ACC112 (cell line): Measurements from ENCODE around the gene GDPD3.

Experiments
- H2AFZ ChIP-seq: fragments of 200-600 bp; sonication (generic); one replicate; pipeline ENCODE4 v1.6.0; 2017; ENCODE audit warnings: antibody characterized with exemption, low read length; ENCODE audit not compliant: unreplicated experiment
- H3K27ac ChIP-seq: fragments of 200-600 bp; sonication (generic); 2 replicates; pipeline ENCODE4 v1.5.1; 2014; ENCODE audit warnings: low read depth, mild to moderate bottlenecking, antibody characterized with exemption, low read length, moderate library complexity
- H3K27me3 ChIP-seq: fragments of 200-600 bp; sonication (generic); 2 replicates; pipeline ENCODE4 v1.6.1; 2014; ENCODE audit warnings: mild to moderate bottlenecking, antibody characterized with exemption, low read length, moderate library complexity, mixed read lengths; ENCODE audit not compliant: insufficient read depth
- H3K36me3 ChIP-seq: fragments of 200-600 bp; sonication (generic); 2 replicates; pipeline ENCODE4 v1.6.1; 2016; ENCODE audit warnings: mild to moderate bottlenecking, antibody characterized with exemption, low read length, moderate library complexity, mixed read lengths; ENCODE audit not compliant: insufficient read depth
- H3K4me1 ChIP-seq: fragments of 200-600 bp; sonication (generic); one replicate; pipeline ENCODE4 v1.6.1; 2016; ENCODE audit warnings: low read length, mixed read lengths; ENCODE audit not compliant: insufficient read depth, unreplicated experiment, control insufficient read depth
- H3K4me3 ChIP-seq: fragments of 200-600 bp; sonication (generic); 2 replicates; pipeline ENCODE4 v1.5.1; 2014; ENCODE audit warnings: mild to moderate bottlenecking, low read depth, low read length
- H3K79me2 ChIP-seq: fragments of 200-600 bp; sonication (generic); one replicate; pipeline ENCODE4 v1.6.0; 2016; ENCODE audit warnings: low read length; ENCODE audit not compliant: control insufficient read depth, unreplicated experiment, insufficient read depth

The GDPD3 gene

DNA sequence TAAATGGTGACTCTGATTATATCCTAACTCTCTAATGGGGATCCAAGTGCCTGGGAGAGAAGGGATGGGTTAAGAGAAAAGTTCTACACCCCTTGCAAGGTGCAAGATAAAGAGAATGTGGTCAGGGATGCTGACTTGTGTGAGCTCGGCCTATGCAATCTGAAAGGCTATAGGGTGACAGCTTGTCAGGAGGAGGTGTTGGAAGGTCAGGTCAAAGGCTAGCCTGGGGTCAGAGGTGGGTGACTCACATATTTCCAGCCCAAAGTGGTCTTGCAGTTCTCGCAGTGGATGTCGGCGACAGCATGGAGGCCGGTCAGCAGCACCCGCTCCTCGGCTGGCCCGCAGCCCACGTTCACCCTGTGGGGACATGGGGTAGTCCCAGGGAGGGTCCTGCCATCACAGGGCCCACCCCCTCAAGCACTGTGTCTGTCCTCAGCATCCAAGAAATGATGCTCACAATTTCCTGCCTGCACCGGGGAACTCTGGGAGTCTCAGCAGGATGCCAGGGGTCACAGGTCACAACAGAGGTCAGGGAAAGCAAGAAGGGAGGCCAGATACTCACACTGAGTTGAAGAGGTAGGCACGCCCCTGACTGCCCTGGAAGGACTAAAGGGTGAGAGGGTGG is 18.7 kb downstream of the GDPD3 start:
- Histone ChIP-seq H3K4me1 (peaks cover 23% of the 10 kb centered on the region), H3K27ac (no peak overlapping the region), H3K79me2 (peaks cover 3% of the 10 kb centered on the region), H3K36me3 (peaks cover 10% of the 10 kb centered on the region; the same call in 1 of the 2 replicates), H2AFZ (no peak overlapping the region), H3K27me3 (no peaks in the 10 kb centered on the region), H3K4me3 (no peak overlapping the region; the same call in 1 of the 2 replicates)

DNA sequence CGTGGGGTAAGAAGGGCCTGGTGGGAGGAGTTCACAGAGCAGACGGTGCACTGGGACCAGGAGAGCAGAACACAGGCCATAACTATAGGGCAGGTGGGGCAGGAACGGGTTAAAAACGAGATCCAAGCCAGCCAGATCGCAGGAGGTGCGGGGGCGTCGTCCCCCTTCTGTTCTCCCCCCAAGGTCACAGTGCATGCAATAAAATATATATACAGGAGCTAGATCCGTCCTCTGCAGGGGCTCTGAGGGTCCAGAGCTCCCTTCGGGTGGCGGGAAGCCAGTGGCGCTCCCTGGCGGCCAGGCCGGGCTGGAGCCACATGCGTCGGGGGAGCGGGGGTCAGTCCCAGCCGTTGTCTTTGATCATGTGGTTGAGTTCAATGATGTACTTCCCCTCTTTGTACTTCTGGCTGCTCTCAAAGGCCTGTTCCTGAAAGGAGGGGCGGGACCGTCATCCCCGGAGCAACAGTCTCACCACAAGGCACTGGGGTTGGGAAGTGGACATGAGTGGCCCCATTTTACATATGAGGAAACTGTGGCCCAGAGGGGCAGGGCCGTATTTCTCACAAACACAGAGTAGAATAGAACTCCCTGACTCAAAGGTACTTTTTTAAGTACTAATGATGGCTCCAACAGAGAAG is 20.8 kb downstream of the GDPD3 start:
- H2AFZ ChIP-seq: peak overlapping the region; percentile 86
- H3K4me3 ChIP-seq: peak overlapping the region; percentile 73
- H3K79me2 ChIP-seq: peaks cover 3% of the 10 kb centered on the region
- no peak overlapping the region for H3K27ac ChIP-seq
- H3K4me1 ChIP-seq: peaks cover 25% of the 10 kb centered on the region
- H3K27me3 ChIP-seq: no peaks in the 10 kb centered on the region
- peaks cover 6% of the 10 kb centered on the region; the same call in 1 of the 2 replicates for H3K36me3 ChIP-seq

- Histone ChIP-seq H3K4me1 (peaks cover 25% of the 10 kb centered on the region), H3K27ac (no peak within 1 kb of the TSS), H3K79me2 (peaks cover 3% of the 10 kb centered on the region), H3K4me3 (peak within 1 kb of the TSS; percentile 73), H3K27me3 (no peaks in the 10 kb centered on the region), H2AFZ (peak within 1 kb of the TSS; percentile 86), H3K36me3 (peaks cover 7% of the 10 kb centered on the region; the same call in 1 of the 2 replicates)
These were observed 21.6 kb downstream of the GDPD3 start, which contains the start of gene TBX6 for GRCh38 chr16:30091474-30092372. Gene TBX6, minus strand, starts transcription at chr16:30091924. Its CDS starts 731 bp downstream, at chr16:30091193.

- H3K4me3 ChIP-seq: no peak overlapping the region
- H2AFZ ChIP-seq: no peak overlapping the region
- H3K27me3 ChIP-seq: no peaks in the 10 kb centered on the region
- H3K27ac ChIP-seq: no peak overlapping the region; the same call in 1 of the 2 replicates
- peaks cover 3% of the 10 kb centered on the region for H3K79me2 ChIP-seq
- peaks cover 7% of the 10 kb centered on the region; the same call in 1 of the 2 replicates for H3K36me3 ChIP-seq
- H3K4me1 ChIP-seq: peaks cover 25% of the 10 kb centered on the region
These were observed 22.6 kb downstream of the GDPD3 start for GRCh38 chr16:30090610-30091331.

GRCh38 chr16:30088832-30089624 is 24.3 kb downstream of the GDPD3 start:
- Histone ChIP-seq H3K36me3 (peaks cover 7% of the 10 kb centered on the region; the same call in 1 of the 2 replicates), H3K4me1 (peaks cover 12% of the 10 kb centered on the region), H3K79me2 (no peaks in the 10 kb centered on the region), H3K4me3 (no peak overlapping the region), H2AFZ (no peak overlapping the region), H3K27me3 (no peaks in the 10 kb centered on the region), H3K27ac (no peak overlapping the region)

DNA sequence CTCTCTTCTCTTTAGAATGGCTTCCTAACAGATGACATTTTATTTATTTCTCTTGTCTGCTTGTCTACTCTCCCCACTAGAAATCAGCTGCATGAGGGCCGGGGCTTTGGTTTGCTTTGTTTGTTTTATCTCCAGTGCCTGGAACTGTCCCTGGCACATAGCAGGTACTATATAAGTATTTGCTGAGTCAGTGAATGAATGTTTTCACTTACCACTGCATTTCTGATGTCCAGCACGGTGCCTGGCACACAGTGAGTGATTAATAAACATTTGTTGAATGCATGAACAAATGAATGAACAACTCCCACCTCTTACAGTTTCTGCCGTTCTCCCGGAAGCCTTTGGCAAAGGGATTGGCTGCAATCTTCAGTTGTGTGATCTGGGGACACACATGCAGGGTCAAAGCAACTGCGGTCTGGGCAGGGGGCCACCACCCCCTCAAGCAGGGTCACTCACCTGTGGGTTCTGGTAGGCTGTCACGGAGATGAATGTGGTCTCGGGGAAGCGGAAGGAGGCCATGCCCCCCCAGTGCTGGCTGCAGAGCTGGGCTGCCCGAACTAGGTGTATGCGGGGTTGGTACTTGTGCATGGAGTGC is 25.0 kb downstream of the GDPD3 start:
- Histone ChIP-seq H3K27ac (no peak overlapping the region), H3K36me3 (peaks cover 7% of the 10 kb centered on the region; the same call in 1 of the 2 replicates), H3K4me1 (peaks cover 12% of the 10 kb centered on the region), H3K4me3 (no peak overlapping the region), H2AFZ (no peak overlapping the region), H3K27me3 (no peaks in the 10 kb centered on the region), H3K79me2 (no peaks in the 10 kb centered on the region)

DNA sequence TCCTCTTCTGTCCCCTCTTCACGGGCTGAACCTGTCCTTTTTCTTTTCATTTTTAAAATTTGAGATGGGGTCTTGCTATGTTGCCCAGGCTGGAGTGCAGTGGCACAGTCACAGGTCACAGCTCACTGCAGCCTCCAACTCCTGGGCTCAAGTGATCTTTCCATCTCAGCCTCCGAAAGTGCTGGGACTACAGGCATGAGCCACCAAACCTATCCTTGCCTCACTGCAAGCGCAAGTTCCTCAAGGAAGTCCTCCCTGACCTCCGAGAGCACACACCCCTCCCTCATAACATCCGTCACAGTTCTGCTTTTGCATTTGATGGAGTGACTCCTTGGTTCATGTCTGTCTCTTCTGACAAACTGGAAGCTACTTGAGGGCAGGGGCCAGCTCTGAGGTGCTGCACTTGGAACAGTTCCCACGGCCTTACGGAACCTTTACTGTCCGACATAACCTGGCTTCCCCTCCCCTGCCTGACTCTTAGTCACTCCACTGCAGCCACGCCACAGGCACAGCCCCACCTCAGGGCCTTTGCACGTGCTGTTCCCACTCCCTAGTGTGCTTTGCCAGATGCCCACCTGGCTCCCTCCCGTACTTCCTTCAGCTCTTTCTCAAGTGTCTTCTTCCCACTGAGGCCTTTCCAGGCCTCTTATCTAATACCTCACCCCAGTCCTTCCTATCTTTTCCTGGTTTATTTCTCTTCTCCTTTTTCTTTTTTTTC is 26.0 kb downstream of the GDPD3 start:
- Histone ChIP-seq H2AFZ (no peak overlapping the region), H3K36me3 (peaks cover 7% of the 10 kb centered on the region; the same call in 1 of the 2 replicates), H3K27me3 (no peaks in the 10 kb centered on the region), H3K79me2 (no peaks in the 10 kb centered on the region), H3K4me1 (peaks cover 12% of the 10 kb centered on the region), H3K27ac (no peak overlapping the region), H3K4me3 (no peak overlapping the region)

- H3K4me1 ChIP-seq: peaks cover 12% of the 10 kb centered on the region
These were observed 26.8 kb downstream of the GDPD3 start for GRCh38 chr16:30086291-30087140.

More at GRCh38 chr16:30086291-30087140, 26.8 kb downstream of the GDPD3 start:
- no peaks in the 10 kb centered on the region for H3K27me3 ChIP-seq
- H3K4me3 ChIP-seq: no peak overlapping the region
- peaks cover 7% of the 10 kb centered on the region; the same call in 1 of the 2 replicates for H3K36me3 ChIP-seq
- H3K27ac ChIP-seq: no peak overlapping the region
- H2AFZ ChIP-seq: no peak overlapping the region
- no peaks in the 10 kb centered on the region for H3K79me2 ChIP-seq
